ENCODE data around the gene AK8. TPM values are rescaled to one million over a fixed set of nuclear protein-coding genes. Genes with fewer than 3 reads are reported as not detected.

Gene AK8
- total RNA-seq, 1 experiment from 2014 or later: 0.42 TPM

DNA sequence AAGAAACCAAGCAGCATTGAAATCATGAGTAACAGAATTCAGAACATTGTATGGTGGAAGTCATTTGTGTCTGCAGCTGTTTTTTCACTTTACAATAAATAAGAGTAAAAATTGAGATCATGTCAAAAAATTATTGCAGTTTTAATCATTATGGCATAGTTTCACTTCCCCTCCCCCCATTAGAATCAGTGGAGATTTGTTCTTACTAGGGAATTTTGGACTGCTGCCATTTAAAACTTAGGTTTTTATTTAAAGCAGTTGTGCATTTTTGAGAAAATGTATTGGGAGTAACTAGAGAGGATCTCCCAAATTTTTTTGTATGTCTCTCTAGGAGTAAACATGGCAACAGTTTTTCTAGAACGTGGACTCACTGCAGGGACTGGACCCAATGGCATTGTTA, 187.4 kb downstream of the AK8 start:
- ChIA-PET POLR2A (no interaction called here), CTCF (no interaction called here)
- no TSS peak for BruUV-seq (replicated peaks)
- Mint-ChIP-seq H3K4me3 (ENCODE audit: unreplicated experiment) (no peak overlapping the region), H3K27me3 (ENCODE audit: insufficient read depth, unreplicated experiment) (no peaks in the 10 kb centered on the region), H3K4me1 (ENCODE audit: insufficient read depth, unreplicated experiment) (no peaks in the 10 kb centered on the region), H3K9me3 (ENCODE audit: unreplicated experiment) (no peaks in the 10 kb centered on the region), H3K36me3 (ENCODE audit: insufficient read depth, unreplicated experiment) (peaks cover 72% of the 10 kb centered on the region), H3K27ac (ENCODE audit: low read depth, unreplicated experiment) (no peak overlapping the region)
- intact Hi-C loops (cut with micrococcal nuclease): no loop called here
- TF ChIP-seq, protein P1, sequence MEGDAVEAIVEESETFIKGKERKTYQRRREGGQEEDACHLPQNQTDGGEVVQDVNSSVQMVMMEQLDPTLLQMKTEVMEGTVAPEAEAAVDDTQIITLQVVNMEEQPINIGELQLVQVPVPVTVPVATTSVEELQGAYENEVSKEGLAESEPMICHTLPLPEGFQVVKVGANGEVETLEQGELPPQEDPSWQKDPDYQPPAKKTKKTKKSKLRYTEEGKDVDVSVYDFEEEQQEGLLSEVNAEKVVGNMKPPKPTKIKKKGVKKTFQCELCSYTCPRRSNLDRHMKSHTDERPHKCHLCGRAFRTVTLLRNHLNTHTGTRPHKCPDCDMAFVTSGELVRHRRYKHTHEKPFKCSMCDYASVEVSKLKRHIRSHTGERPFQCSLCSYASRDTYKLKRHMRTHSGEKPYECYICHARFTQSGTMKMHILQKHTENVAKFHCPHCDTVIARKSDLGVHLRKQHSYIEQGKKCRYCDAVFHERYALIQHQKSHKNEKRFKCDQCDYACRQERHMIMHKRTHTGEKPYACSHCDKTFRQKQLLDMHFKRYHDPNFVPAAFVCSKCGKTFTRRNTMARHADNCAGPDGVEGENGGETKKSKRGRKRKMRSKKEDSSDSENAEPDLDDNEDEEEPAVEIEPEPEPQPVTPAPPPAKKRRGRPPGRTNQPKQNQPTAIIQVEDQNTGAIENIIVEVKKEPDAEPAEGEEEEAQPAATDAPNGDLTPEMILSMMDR (IDR thresholded peaks at IDR 0.05; ENCODE audit: unreplicated experiment): no peak
- DNase-seq (ENCODE audit: unreplicated experiment): no peak

DNA sequence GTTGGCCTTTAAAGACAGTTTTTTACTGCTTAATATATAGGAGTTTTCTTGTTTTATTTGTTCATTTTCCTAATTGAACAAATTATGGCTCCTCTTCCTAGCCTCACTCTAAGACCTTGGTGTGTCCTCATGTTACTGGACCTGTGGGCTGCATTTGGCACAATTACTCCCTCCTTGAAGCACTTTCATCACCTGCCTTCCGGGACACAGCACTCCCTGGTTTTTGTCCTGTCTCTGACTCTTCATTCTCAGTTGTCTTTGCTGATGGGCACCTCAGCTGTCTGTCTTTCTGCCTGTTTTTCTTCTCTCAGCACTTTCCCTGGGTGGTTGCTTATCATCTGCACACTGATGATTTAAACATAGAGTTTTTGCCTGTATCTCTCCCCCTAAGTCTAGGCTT, 194.2 kb downstream of the AK8 start:
- intact Hi-C loops (cut with micrococcal nuclease): no loop called here
- H3K4me1 Mint-ChIP-seq (ENCODE audit: insufficient read depth, unreplicated experiment): peaks cover 6% of the 10 kb centered on the region
- H3K9me3 Mint-ChIP-seq (ENCODE audit: unreplicated experiment): no peaks in the 10 kb centered on the region
- no peak overlapping the region for H3K4me3 Mint-ChIP-seq (ENCODE audit: unreplicated experiment)
- no peak for DNase-seq (ENCODE audit: unreplicated experiment)
- no TSS peak for BruUV-seq (replicated peaks)
- ChIA-PET CTCF (interaction anchor here (1.1 kb wide), 1 partner anchor 10 kb away, joined by 4 read pairs; no protein-coding TSS in a partner anchor), POLR2A (no interaction called here)
- H3K27ac Mint-ChIP-seq (ENCODE audit: low read depth, unreplicated experiment): no peak overlapping the region
- TF ChIP-seq, protein P1 (IDR thresholded peaks at IDR 0.05; ENCODE audit: unreplicated experiment): no peak
- H3K36me3 Mint-ChIP-seq (ENCODE audit: insufficient read depth, unreplicated experiment): peaks cover 75% of the 10 kb centered on the region
- H3K27me3 Mint-ChIP-seq (ENCODE audit: insufficient read depth, unreplicated experiment): no peaks in the 10 kb centered on the region

DNA sequence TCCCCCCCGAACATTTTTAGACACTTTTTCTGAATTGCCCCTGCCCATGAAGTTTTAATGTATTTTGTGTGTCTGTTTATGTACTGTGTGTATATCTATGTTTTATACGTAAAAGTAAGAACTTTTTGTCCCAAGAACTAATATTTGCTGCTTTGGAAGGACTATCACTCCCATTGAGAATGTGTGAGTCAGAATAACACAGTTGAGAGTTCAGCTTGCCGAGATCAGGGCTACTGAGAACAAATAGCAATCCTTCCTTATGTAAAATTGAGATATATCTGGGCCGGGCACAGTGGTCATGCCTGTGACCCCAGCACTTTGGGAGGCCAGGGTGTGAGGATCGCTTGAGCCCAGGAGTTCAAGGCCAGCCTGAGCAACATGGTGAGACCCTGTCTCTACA, 196.5 kb downstream of the AK8 start:
- Mint-ChIP-seq H3K4me1 (ENCODE audit: insufficient read depth, unreplicated experiment) (peaks cover 6% of the 10 kb centered on the region), H3K4me3 (ENCODE audit: unreplicated experiment) (no peak overlapping the region), H3K36me3 (ENCODE audit: insufficient read depth, unreplicated experiment) (peaks cover 60% of the 10 kb centered on the region), H3K27me3 (ENCODE audit: insufficient read depth, unreplicated experiment) (no peaks in the 10 kb centered on the region), H3K27ac (ENCODE audit: low read depth, unreplicated experiment) (no peak overlapping the region), H3K9me3 (ENCODE audit: unreplicated experiment) (no peaks in the 10 kb centered on the region)
- intact Hi-C loops (cut with micrococcal nuclease): no loop called here
- no peak for DNase-seq (ENCODE audit: unreplicated experiment)
- no TSS peak for BruUV-seq (replicated peaks)
- TF ChIP-seq, protein P1 (IDR thresholded peaks at IDR 0.05; ENCODE audit: unreplicated experiment): no peak
- CTCF ChIA-PET: interaction anchor here (0.6 kb wide), 1 partner anchor 1040 kb away, joined by 5 read pairs; no protein-coding TSS in a partner anchor
- POLR2A ChIA-PET: no interaction called here

DNA sequence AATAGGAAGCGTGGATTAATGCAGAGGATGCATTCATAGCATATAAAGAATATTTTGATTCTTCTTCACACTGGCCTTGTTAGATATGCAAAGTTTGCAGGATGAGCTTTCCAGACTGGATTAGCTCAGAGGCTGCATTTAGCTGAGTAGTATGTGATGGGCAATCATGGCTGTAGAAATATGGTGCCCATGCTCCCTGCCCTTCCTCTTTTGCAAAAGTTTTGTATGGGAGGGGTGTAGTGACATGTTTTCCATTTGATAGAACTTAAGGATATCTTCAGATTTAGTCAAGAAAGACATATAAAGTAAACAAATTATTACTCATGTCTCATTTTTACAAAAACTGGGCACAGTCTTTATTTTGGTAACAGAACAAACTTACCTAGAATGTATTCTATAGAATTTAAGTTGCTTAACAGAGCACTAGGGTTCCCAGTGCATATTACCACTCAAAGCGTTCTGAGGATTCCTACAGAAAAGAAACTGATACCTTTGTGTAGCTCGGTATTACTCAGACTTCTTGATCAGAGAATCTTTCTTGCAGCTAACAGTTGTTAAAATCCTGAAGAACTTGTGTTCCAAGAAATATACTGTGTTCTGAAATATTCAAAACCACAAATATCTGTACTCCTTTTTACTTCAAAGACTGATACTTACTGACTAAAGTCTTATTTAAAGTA, 198.0 kb downstream of the AK8 start:
- no peak overlapping the region for H3K27ac Mint-ChIP-seq (ENCODE audit: low read depth, unreplicated experiment)
- peaks cover 6% of the 10 kb centered on the region for H3K4me1 Mint-ChIP-seq (ENCODE audit: insufficient read depth, unreplicated experiment)
- ChIA-PET CTCF (interaction anchor here (0.8 kb wide), 1 partner anchor 14 kb away, joined by 4 read pairs; no protein-coding TSS in a partner anchor), POLR2A (interaction anchor here (0.7 to 1.5 kb wide), 4 partner anchors 8 to 1467 kb away, joined by 3 to 5 read pairs (median 3); partner anchors contain the start of genes DDX31 and GTF3C4)
- intact Hi-C loops (cut with micrococcal nuclease): no loop called here
- TF ChIP-seq, protein P1 (IDR thresholded peaks at IDR 0.05; ENCODE audit: unreplicated experiment): no peak
- BruUV-seq (replicated peaks): no TSS peak
- H3K27me3 Mint-ChIP-seq (ENCODE audit: insufficient read depth, unreplicated experiment): no peaks in the 10 kb centered on the region
- no peak for DNase-seq (ENCODE audit: unreplicated experiment)
- no peaks in the 10 kb centered on the region for H3K9me3 Mint-ChIP-seq (ENCODE audit: unreplicated experiment)
- no peak overlapping the region for H3K4me3 Mint-ChIP-seq (ENCODE audit: unreplicated experiment)
- H3K36me3 Mint-ChIP-seq (ENCODE audit: insufficient read depth, unreplicated experiment): peaks cover 47% of the 10 kb centered on the region
